AG08396 (cell line): ENCODE measurements around the gene LZTR1.
"Not testable (repeated sequence)": the region's sequence is repeated elsewhere in the genome, so short reads cannot be mapped to it uniquely, and the experiment has no call there.

ENCODE experiments used
- DNase-seq: peaks from one replicate; pipeline ENCODE4 v3.0.0; 2012; ENCODE audit warnings: low spot score, mixed read lengths

The LZTR1 gene

DNA sequence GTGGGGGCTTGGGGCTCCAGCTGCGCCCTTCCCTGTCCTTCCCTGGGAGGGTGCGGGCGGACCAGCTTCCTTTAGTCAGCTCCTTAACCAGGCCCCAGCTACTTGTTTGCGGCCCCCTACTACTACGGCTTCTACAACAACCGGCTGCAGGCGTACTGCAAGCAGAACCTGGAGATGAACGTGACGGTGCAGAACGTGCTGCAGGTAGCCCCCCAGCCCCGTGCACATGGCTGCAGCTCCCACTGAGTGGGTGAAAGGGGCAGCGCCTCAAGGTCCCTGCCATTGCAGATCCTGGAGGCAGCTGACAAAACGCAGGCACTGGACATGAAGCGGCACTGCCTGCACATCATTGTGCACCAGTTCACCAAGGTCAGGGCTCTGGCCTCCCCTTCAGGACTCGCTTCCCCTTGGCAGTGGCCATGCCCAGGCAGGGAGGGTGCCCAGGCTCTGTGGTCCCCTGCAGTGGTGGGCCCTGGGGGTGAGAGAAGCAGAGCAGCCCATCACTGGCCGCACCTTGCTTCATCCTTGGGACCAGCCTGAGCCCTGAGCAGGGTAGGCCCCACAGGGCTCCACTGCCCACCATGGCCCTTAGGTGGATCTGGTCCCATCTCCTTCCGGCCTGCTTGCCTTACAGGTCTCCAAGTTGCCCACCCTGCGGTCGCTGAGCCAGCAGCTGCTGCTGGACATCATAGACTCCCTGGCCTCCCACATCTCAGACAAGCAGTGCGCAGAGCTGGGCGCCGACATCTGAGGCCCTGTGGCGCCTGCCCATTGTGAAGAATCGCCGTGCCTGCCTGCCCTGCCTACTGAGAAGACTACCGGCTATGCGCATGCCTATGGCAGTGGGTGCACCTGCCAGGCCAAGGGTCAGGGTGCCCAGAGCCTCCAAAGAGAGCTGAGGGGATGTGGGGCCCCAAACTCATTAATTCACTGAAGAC is 14.8 kb downstream of the LZTR1 start:
- DNase-seq, result no peak

DNA sequence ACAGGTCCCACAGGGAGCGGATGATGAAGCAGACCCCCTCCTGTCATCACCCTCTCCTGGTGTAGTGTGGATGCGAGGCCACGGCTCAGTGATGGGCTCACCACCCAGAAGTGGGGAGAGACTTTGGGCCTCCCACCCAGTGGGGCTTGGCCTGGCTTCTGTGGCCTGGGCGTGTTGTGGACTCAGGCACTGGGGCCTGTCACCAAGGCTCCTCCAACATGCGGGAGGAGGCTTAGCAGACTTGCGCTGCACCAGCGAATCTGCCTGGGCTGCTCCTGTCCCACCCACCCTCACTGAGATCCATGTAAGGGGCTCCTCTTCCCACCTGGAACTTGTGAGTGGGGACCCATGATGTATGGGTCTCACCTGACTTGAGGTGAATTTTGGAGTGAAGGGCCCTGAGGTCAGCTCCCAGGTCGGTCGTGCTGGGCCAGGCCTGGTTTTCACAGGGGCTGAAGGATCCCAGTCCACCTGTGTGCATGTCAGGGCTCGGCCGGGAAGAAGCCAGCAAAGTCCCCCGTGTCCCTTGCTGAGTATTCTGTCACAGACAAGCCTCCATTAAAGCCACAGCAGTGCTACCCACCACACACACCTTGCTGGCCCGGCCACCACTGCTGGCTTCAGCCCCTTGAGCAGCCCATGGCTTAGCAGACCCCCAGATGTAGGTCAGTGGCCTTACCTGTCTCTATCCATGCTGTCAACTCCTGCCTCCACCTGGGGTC is 15.6 kb downstream of the LZTR1 start:
- no peak for DNase-seq

DNA sequence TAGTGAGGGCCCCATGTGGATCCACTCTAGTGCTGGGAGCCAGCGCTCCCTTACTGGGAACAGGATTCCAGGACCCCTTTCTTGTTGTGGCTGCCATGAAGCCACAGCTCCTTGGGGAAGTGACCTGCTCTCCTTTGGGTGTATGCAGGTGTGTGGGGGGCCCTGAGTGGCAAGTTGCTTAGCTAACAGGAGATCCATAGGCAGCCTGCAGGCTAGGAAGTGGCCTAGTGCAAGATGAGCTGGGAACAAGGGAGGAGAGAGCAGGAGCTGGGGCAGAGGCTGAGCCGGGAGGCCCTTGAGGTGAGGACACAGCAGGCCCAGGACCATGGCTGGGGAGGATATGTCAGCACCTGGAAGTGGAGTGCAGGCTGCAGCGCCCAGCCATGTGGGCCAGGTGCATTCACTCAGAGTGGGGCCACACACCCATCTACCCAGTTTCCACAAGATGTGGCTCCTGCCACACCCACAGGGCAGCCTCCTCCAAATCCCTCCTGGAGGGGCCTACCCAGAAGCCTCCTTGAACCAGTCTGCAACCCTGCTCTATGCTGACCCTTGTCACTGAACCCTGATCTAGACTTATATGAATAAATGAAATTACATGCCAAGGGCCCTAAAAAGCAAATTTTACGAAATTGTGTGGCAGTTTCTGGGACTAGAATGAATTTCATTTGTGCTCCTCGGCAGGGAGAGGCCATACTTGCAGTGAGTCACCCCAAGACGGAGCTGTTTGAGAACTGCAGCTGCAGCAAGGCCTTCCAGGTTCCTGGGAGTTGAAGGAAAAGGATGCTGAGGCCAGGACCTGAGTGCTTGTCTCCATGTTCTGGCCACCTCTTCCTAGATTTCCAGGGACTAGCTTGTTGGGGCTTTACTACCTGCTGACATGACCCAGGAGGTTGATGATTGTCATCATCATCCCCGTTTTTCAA is 16.6 kb downstream of the LZTR1 start:
- DNase-seq, result no peak

DNA sequence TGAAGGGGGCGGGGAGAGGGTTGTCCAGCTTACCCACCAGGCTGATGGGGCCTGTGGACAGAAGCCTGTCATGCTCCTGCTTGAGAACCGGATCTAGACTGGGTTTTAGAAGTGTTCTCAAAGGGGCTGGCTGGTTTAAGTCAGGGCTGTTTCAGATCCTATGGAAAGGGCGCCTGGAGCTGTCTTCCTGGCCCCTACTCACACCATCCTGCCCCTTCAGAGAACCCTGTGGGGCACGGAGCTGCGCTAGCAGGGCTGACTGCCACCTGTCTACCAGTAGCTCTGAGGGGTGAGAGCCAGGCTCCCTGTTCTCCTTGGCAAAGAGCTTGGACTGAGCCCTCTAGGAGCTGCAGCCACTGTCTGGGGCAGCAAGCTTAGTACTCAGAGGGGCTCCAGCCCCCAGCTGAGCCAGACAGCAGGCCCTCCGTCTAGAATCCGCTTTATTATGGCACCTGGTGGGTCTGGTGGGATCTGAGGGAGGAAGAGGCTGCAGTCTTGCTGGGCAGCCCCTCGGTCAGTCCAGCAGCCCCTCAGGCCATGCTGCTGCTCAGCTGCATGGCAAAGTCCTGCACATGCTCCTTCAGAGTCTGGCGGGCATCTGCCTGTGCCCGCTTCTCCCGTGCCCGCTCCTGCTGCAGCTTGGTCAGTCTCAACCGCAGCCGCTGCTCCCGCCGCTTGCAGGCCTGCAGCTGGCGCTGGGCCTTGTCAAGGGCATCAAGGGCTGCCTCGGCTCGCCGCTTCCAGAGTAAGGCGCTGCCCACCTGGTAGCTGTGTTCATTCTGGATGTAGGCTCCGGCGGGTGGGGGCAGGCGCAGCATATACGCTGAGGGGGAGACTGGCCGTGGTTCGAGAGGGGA is 17.5 kb downstream of the LZTR1 start:
- DNase-seq, result no peak

DNA sequence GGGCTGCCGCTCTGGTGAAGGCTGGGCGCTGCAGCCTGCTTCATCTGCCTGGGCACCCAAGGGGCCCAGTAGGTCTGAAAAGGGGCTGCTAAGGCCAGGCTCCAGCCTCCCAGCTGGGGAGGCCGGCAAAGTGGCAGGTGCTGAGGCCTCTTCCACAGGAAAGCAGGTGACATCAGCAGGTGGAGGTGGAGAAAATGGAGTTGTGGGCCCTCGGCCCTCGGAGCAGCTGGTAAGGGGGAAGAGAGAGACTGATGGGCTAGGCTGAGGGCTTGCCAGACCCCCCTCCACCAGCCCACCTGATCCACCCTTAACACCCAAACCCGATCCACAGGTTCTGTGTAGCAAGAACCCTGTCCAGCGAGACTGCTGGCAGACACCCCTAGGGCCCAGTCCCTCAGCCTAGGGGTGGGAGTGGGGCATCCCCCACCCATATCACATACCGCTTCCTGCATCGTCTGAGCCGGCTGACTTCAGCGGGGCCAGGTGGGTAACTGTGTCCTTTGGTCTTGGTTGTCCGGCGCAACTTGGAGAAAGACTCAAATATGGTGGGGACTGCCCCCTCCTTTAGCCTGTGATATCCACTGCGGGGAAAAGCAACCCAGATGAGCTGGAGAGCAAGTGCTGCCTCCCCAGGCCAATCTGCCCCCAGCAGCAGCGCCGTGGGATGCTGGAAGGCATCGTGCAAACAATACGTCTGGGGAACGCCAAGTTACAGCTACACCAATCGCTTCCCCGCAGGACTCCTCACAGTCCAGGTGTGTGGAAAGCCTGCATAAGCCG is 18.3 kb downstream of the LZTR1 start:
- no peak for DNase-seq

DNA sequence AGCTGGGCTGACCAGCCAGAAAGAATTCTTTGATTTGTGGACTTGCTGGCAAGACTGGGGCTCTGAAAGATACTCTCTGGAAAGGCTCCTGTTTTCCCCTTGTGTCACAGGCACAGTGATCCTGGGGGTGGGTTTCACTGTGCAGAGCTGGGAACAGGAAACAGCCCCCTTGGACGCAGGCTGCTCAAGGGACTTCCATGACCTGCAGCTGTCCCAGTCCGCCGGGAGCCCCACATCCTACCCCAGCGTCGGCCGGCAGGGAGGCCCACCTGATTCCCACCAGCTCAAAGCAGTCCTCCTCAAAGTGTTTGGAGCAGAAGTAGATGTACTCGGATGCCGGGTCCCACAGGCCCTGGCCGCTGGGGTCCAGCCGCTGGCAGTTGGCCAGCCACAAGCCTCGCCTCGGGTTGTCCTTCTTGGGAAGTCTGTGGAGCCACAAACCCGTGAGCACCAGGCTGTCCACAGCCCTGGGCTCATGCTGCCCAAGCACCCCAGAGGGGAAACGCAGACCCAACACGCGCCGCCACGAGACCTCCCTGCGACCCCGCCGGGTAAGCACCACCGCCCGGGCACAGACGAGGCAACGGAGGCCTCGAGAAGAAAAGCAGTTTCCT is 19.0 kb downstream of the LZTR1 start:
- peak; percentile 34 for DNase-seq

DNA sequence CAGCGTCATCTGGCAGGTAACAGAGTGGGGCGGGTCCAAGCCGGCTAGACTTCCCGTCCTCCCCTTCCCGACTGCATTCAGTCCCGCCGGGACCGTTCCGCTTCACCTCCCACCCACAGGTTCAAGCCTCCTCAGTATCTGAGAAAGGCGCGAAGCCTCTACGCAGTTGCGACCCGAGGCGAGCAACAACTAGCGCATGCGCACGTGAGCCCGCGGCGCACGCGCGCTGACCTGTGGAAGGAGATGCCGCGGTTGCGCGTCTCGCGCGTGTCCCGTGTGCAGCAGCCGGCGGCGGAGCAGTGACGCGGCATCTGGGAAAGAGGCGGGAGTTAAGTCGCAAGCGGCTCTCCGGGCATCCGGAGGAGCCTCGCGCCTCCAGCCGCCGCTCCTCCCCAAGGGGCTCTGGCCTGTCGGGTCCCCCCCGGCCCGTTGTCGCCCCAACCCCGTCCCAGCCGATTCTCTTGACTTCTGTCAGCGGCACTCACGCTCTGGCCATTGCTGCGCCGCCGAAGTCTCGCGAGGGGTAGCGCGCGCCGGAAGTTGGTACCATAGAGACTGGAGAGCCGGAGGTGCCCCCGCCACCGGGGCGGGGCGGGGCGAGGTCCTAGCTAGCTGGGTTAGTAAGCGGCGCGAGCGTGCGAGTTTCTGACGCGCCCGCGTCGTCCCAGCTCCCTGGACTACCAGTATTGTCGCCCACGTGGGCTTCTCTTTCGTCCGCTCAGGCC is 19.7 kb downstream of the LZTR1 start, which contains the start of gene THAP7:
Gene THAP7 (minus strand): TSS at position 518 of the 725 bp plus-strand sequence. CDS start 207 bp downstream, at position 311.
- peak; percentile 96 for DNase-seq

DNA sequence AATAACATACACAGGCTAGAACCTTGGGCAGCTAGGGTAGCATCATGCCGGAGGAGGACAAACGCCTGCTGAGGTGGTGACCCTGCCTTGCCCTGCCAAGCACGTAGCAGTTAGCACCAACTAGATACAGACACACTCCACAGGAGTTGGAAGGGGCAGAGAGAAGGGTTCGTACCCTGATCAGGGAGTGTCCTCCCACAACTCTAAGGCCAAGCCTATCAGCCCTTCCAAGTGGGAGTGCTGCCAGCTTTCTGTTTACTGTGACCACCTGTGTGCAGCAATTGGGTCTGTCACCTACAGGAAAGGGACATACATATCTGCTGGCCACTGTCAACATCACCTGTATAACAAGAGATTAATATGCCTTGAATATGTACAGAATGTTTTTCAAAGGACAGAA is 21.7 kb downstream of the LZTR1 start:
- DNase-seq, result no peak

DNA sequence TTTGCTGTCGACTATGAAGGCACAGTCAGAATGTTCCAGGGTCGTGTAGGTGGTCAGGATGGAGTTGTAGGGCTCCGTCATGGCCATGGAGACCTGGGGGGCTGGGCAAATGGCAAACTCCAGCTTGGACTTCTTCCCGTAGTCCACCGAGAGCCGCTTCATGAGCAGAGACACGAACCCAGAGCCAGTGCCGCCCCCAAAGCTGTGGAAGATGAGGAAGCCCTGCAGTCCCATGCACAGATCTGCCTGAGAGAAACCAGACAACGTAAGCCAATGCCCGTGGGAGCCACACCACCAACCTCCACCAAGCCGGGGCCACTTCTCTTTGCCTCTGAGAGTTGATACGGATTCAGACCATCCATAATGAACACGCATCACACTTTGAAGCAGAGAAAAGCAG is 27.1 kb downstream of the LZTR1 start:
- DNase-seq, result not testable (repeated sequence)

DNA sequence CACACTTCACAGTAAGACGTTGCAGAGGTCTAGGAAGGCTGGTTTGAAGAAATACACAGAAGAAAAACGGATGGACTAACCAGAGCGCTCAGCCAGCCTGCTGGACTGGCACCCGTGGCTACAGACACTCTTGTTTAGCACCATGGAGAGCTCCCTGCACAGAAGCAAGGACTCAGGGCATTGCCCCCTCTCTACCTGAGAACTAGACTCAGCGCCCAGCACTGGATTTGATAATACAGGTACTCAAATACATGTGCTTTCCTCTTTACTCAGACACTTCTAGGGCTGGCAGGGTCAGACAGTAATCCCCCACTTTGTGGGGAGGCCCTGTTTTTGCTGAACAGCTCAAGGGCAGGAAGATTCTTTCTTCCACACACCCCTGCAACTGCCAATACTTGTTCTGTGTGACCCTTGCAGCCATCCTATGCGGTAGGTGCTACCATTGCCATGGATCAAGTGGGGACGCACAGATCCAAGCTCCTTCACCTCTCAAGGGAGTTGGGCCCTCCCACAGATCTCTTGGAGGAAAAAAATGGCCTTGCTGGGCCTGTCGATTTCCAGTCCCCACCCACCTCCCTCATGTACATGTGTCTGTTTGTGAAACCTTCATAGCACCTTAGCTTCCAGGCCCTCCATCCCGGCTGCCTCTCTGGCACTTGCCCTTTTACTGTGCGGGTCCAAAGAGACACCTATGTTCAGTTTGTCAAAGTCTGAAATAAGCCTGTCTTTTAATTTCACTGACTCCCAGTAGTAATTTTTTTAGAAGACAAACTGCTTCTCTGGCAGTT is 27.7 kb downstream of the LZTR1 start:
- peak; percentile 55 for DNase-seq

DNA sequence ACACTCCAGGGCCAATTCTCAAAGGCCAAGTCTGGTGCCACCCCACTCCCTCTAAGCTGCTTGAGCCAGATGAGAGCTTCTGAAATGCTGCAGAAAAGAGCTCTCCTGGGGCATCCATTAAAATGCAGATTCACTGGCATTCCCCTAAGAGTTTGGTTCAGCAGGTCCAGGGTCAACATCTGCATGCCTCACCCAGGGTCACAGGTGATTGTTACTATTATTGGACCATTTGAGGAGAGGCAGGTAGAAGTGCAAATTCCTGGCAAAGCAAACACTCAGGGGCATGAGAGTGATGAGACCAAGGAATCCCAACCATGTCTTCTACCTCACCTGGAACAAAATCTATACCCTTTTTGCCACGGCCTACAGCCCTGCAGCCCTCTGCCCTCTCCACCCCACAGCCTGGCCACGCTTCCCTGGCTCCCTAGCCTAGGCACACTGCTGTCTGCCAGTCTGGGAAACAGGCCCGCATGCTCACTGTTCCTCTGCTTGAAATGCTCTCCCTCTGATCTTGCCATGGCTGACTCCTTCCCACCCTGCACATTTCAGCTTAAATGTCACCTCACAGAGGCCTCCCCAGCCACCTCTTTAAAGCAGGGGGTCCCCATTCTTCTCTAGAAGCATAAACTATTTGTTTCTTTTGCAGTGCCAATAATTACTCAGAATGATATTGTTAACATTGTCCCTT is 28.5 kb downstream of the LZTR1 start:
- DNase-seq, result no peak

DNA sequence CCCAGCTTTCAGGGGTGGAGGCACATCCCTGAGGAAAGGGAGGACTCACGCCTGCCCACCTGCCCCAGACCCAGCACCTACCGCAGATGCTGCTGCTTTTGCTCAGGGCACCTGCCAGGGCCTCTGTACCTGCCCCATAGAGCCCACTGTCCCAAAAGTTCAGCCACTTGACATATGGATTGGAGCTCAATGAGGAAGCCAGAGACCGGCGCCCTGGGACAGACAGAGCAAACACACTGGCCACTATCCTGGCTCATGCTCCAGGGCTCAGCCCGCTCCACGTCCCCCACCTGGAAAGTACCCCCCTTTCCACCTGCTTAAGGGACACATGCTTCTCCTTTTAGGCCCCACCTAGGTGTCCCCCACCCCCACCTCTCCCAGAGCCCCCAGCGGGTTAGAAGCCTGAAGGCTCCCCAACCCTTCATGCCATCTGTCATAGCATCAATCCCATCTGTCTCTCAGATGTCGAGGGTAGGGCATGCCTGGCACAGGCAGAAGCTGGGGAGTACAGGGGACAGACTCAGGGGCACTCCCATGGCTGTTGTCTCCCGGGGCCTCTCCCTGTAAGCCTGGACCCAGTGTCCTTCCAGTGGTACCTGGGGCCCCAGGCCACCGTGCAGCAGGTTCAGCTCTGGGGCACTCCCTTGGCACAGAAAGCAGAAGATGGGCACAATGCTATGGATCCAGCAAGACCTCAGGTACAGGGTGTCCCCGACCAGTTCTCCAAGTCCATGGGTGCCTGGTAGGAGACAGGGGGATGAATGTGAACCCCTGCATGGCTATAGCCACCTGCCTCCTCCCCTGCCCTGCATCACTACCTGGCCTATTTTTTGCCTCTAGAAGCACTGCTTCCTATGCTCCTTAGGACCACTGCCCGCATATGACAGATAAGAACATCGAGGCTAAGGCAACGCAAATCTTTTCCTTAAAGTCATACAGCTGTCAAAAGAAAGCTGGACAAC is 30.6 kb downstream of the LZTR1 start:
- no peak for DNase-seq

DNA sequence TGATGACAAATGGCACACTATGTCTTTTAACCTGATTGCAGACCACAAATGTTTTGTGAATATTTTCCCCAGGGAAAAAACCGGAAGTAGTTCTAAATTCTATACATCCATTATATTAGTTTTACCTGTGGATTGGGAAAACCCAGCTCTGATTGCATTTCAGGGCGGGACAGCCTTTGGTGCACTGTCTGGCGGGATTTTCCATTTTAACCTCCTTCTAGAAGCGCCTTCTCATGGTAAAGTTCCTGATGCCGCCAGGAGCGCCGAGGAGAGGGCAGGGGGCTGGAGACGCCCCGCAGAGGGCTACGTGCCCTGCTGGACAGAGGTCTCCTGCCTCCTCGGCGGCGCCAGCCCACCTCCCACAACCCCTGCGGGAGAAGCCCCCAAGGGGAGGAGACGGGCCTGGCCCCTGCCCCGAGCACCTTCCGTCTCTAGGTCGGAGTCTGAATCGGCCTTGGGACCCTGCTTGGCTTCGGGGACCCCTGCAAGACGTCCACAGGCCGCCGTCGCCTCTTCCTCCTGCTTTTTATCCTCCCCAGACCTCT is 31.6 kb downstream of the LZTR1 start:
- DNase-seq, result no peak

DNA sequence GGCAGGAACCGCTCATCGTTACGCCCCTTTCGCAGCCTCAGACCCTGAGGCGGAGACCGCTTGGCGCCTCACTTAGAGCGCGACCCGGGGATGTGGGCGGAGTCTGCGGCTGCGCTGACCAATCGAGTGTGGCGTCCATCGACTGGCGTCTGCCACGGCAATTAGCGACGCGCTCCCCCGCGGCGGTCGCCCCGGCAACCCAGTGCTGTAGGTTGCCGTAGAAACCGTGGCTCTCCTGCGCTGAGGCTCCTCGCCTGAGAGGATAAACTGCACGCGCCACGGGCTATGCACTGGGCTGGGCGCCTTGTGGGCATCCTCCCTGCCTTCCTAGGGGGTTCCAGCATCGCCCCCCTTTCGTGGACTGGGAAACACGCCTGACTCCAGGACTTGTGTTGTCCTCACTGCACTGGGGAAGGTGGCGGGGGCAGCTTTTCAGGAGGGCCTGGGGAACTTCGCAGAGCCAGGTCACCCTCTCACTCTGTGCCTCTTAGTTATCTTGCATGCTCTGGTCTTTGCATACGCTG is 32.2 kb downstream of the LZTR1 start:
- peak; percentile 96 for DNase-seq

DNA sequence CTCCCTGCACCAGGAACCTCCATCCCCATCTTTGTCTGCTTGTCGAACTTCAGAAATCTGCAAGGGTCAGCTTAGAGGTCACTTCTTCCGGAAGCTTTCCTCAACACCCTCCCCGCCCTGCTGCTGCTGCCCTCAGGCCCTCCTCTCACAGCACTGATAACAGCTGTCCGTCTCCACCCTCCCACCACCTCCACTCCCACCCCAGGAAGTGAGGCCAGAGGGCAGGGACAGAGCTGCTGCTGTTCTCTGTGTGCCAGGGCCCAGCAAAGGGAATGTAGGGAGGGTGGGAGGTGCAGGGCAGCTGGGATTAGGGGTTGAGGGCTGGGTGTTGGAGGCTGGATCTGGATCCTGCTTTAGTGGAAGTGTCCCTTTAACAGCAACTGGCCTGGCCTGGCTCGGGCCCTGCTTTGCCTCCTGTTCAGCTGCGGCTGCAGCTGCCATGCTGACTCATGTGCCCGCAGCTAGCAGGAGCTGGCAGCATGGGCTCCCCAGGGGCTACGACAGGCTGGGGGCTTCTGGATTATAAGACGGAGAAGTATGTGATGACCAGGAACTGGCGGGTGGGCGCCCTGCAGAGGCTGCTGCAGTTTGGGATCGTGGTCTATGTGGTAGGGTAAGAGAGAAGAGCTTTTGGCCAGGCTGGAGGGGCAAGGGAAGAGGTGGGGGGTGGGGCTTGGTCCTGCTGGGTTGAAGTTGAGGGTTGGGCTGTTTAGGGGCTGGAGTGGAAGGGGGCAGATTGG is 32.8 kb downstream of the LZTR1 start, which contains the start of gene P2RX6:
Gene P2RX6 (plus strand): TSS at position 440 of the 740 bp plus-strand sequence. CDS start 10 bp downstream, at position 450.
- no peak for DNase-seq
